ENCODE results near the gene SMAD2. TPM values are rescaled to one million over a fixed set of nuclear protein-coding genes. Genes with fewer than 3 reads are reported as not detected.
A peak's percentile ranks its signal among the peaks of the same experiment; 100 is the strongest.

Gene SMAD2
- total RNA-seq (100 to 1,000 TPM in 1 of 2 donors, 10 to 100 TPM in 1; 76.9 to 115 TPM), polyA plus RNA-seq (ENCODE audit: insufficient read depth, low read depth, low replicate concordance) (109 TPM)
- long read RNA-seq, donor 1, full-length matches to known transcripts: 17 of 31 reads
- long read RNA-seq, donor 1, partial matches to known transcripts: 14 of 31 reads
- long read RNA-seq, donor 1, other reads (novel, unspliced or antisense): 0 of 31 reads
- long read RNA-seq, donor 2, full-length matches to known transcripts: 12 of 19 reads
- long read RNA-seq, donor 2, partial matches to known transcripts: 7 of 19 reads
- long read RNA-seq, donor 2, other reads (novel, unspliced or antisense): 0 of 19 reads

DNA sequence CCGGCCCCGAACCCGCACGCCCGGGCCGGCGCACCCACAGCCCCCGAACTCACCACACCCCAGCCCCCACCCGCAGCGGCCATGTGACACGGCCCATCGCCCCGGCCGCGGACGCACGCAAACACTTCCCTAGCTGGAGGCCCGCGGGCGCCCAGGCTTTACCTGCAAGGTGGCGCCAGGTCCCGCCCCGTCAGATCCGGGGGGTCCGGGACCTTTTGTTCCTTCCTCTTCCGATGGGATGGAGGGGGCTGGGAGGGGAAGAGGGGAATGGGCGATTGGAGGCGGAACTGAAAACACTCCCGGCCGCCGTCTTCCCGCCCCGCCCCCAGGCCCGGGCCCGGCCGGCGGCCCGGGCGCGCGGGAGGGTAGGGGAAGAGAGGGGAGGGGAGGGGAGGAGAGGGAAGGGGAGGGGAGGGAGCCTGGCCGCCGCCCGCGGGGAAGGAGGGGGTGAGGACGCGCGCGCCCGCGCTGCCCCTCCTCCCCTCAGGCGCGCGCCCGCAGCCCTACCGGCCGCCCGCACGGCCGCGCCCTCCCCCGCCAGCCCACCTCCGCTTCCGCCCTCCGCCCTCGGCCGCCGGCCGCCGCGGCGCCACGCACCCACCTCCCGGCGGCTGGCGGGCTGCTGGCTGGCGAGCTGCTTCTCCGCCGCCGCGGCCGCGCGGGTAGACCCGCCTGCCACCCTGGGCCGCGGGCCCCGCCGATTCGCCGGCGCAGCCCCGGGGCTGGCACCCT lies at the start of gene SMAD2:
Gene SMAD2, minus strand, starts transcription at position 461 of the 732 bp plus-strand sequence. CDS start 33,903 bp downstream, outside the sequence.
- intact Hi-C loops (cut with DNase I; ENCODE audit: low total_unique reads): no loop called here
- Histone ChIP-seq H3K4me1 (peaks cover 23% of the 10 kb centered on the region), H3K36me3 (ENCODE audit: low read depth, missing control alignments) (no peaks in the 10 kb centered on the region), H3K9me3 (no peaks in the 10 kb centered on the region), H3K27me3 (no peaks in the 10 kb centered on the region), H3K27ac (peak within 1 kb of the TSS; percentile 97), H3K4me3 (peak within 1 kb of the TSS; percentile 95)
- TF ChIP-seq POLR2A (IDR thresholded peaks at IDR 0.05): no peak
- TF ChIP-seq, protein P1, sequence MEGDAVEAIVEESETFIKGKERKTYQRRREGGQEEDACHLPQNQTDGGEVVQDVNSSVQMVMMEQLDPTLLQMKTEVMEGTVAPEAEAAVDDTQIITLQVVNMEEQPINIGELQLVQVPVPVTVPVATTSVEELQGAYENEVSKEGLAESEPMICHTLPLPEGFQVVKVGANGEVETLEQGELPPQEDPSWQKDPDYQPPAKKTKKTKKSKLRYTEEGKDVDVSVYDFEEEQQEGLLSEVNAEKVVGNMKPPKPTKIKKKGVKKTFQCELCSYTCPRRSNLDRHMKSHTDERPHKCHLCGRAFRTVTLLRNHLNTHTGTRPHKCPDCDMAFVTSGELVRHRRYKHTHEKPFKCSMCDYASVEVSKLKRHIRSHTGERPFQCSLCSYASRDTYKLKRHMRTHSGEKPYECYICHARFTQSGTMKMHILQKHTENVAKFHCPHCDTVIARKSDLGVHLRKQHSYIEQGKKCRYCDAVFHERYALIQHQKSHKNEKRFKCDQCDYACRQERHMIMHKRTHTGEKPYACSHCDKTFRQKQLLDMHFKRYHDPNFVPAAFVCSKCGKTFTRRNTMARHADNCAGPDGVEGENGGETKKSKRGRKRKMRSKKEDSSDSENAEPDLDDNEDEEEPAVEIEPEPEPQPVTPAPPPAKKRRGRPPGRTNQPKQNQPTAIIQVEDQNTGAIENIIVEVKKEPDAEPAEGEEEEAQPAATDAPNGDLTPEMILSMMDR (IDR thresholded peaks at IDR 0.05): no peak
- peak; percentile 87 for DNase-seq
- 1% methylated on average over 86 of the region's 93 CpGs; no CpG with 5 or more reads in 1 of the 2 donors for WGBS, 2 donors

DNA sequence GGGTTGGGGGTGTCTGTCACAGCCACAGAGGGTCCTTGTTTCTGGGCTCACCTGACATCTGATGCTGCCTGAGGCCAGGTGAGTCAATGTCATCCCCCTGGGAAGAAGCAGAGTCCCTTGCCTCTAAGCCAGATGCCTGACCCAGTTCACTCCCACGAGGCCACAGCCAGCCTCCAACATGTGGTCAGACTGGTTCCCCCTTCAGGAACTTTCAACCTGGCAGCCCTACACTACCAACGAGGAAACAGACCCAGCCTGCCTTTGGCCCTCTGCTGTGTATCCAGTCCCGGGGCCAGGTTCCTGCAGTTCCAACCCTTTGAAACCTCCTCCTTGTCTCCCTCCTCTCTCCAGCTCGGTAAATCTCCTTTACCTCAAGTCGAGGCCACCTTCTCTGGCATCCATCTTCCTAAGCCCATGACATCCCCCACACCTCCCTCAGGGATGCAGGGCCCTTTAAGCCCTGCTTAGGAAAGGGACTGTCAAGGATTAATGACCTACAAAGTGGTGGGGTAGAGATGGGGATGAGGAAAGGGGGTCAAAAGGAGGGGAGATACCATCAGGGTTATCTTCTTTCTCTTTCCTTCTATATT lies 49.2 kb upstream of the SMAD2 start:
- Histone ChIP-seq H3K4me3 (no peak overlapping the region), H3K9me3 (no peaks in the 10 kb centered on the region), H3K27ac (no peak overlapping the region), H3K4me1 (no peaks in the 10 kb centered on the region), H3K27me3 (no peaks in the 10 kb centered on the region), H3K36me3 (ENCODE audit: low read depth, missing control alignments) (no peaks in the 10 kb centered on the region)
- intact Hi-C loops (cut with DNase I; ENCODE audit: low total_unique reads): no loop called here
- 58 to 70% methylated on average over 5 of the region's 5 CpGs for whole genome bisulfite sequencing, 2 donors
- DNase-seq: no peak
- TF ChIP-seq POLR2A (IDR thresholded peaks at IDR 0.05): no peak
- TF ChIP-seq, protein P1 (IDR thresholded peaks at IDR 0.05): no peak

DNA sequence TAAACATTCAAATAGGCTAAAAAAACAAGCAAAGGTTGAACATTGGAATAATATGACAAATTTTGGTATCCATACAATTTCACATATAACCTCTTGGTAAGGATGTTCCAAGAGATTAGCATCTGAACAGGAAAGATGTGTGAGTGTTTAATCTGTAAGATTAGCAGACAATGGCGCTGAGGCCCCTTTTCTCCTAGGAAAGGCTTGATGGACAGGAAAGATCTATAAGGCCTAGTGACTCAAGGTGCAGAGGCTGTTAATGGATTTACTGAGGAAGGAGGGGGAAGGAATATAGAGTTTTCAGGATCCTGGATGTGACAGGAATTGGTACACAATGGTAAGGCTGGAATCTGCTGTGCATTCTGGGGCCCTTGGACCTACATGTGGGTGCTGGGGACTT lies 48.1 kb upstream of the SMAD2 start:
- no peaks in the 10 kb centered on the region for H3K36me3 ChIP-seq (ENCODE audit: low read depth, missing control alignments)
- H3K4me1 ChIP-seq: no peaks in the 10 kb centered on the region
- DNase-seq: no peak
- TF ChIP-seq POLR2A (IDR thresholded peaks at IDR 0.05): no peak
- TF ChIP-seq, protein P1 (IDR thresholded peaks at IDR 0.05): no peak
- intact Hi-C loops (cut with DNase I; ENCODE audit: low total_unique reads): no loop called here
- WGBS, 2 donors: 91% methylated on average over 1 of the region's 1 CpG
- H3K9me3 ChIP-seq: no peaks in the 10 kb centered on the region
- H3K27me3 ChIP-seq: no peaks in the 10 kb centered on the region
- H3K27ac ChIP-seq: no peak overlapping the region
- no peak overlapping the region for H3K4me3 ChIP-seq

DNA sequence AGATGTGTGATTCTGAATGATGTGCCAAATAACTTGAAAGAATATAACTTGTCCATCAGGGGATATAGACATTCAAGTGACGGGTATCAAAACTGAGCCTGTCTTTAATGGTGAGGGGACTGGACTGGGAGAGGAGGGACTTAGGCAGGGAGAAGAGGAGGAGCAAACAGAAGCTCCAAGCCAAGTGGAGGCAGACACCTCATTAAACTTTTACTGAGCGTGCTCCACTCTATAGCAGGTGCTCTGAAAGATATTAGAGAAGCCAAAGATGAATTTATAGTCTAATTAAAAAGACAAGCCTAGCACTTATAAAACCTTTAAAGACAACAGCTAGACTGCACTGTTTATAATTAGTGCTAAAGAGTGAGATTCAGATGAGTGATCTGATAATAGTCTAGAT lies 47.7 kb upstream of the SMAD2 start:
- Histone ChIP-seq H3K27ac (no peak overlapping the region), H3K9me3 (no peaks in the 10 kb centered on the region), H3K36me3 (ENCODE audit: low read depth, missing control alignments) (no peaks in the 10 kb centered on the region), H3K4me1 (no peaks in the 10 kb centered on the region), H3K4me3 (no peak overlapping the region), H3K27me3 (no peaks in the 10 kb centered on the region)
- DNase-seq: no peak
- WGBS, 2 donors: 87 to 90% methylated on average over 2 of the region's 2 CpGs
- intact Hi-C loops (cut with DNase I; ENCODE audit: low total_unique reads): no loop called here
- TF ChIP-seq POLR2A (IDR thresholded peaks at IDR 0.05): no peak
- TF ChIP-seq, protein P1 (IDR thresholded peaks at IDR 0.05): no peak

Data from testis (tissue), 5 donors.